PC-3 (cell line): ENCODE results near the gene SLFN5. TPM values are rescaled to one million over a fixed set of nuclear protein-coding genes. Genes with fewer than 3 reads are reported as not detected.

Experiments used
- ATAC-seq: fragments of 200-7000 bp; cut with Tn5 transposase; 2 replicates; pipeline ENCODE4 v1.9.1; 2020; ENCODE audit warnings: mild to moderate bottlenecking, moderate library complexity
- BruUV-seq: library from RNA; stranded (reverse); fragments of 400-500 nt; replicated peaks from 2 replicates; lab custom pipeline; 2021; lab: Mats Ljungman, UMichigan
- CTCF ChIA-PET: fragments of 300-600 bp; sonication (Branson Sonifier 250); formaldehyde crosslinking; loops from one replicate; lab custom pipeline; 2022; ENCODE audit warnings: antibody characterized with exemption; lab: Charles Lee
- POLR2A ChIA-PET: fragments of 300-600 bp; sonication (Branson Sonifier 250); formaldehyde crosslinking; loops from one replicate; lab custom pipeline; 2022; ENCODE audit warnings: antibody characterized with exemption; ENCODE audit not compliant: unreplicated experiment; lab: Charles Lee
- DNase-seq: peaks from one replicate; pipeline ENCODE4 v3.0.0-alpha.2; 2015
- H2AFZ ChIP-seq: fragments of 300-600 bp; sonication (generic); 2 replicates; pipeline ENCODE4 v1.6.0; 2016; ENCODE audit warnings: antibody characterized with exemption, low read length
- H3F3A ChIP-seq: fragments of 300-600 bp; sonication (generic); one replicate; pipeline ENCODE4 v1.6.0; 2017; ENCODE audit warnings: antibody characterized with exemption, low read length, control low read depth, mild to moderate bottlenecking; ENCODE audit not compliant: unreplicated experiment
- H3K27ac ChIP-seq: fragments of 300-600 bp; sonication (generic); 2 replicates; pipeline ENCODE4 v1.5.1; 2016; ENCODE audit warnings: mild to moderate bottlenecking, low read length
- H3K27me3 ChIP-seq: fragments of 300-600 bp; sonication (generic); 2 replicates; pipeline ENCODE4 v1.6.1; 2016; ENCODE audit warnings: low read length, mixed read lengths
- H3K36me3 ChIP-seq: fragments of 300-600 bp; sonication (generic); 2 replicates; pipeline ENCODE4 v1.6.1; 2016; ENCODE audit warnings: low read depth, mixed run types, low read length, mixed read lengths
- H3K4me1 ChIP-seq: fragments of 300-600 bp; sonication (generic); 2 replicates; pipeline ENCODE4 v1.5.1; 2016; ENCODE audit warnings: low read length; ENCODE audit not compliant: insufficient read depth
- H3K4me2 ChIP-seq: fragments of 300-600 bp; sonication (generic); 2 replicates; pipeline ENCODE4 v1.6.0; 2016; ENCODE audit warnings: low read length
- H3K4me3 ChIP-seq: fragments of 300-600 bp; sonication (generic); 2 replicates; pipeline ENCODE4 v1.5.1; 2016; ENCODE audit warnings: mild to moderate bottlenecking, low read length, mixed read lengths
- H3K79me2 ChIP-seq: fragments of 300-600 bp; sonication (generic); 2 replicates; pipeline ENCODE4 v1.6.1; 2017; ENCODE audit warnings: low read length, mixed read lengths
- H3K9ac ChIP-seq: fragments of 300-600 bp; sonication (generic); 2 replicates; pipeline ENCODE4 v1.6.0; 2016; ENCODE audit warnings: mild to moderate bottlenecking, low read length
- H3K9me2 ChIP-seq: fragments of 300-600 bp; sonication (generic); replicated peaks from 2 replicates; pipeline ENCODE4 v1.6.1; 2016; ENCODE audit warnings: mixed run types, low read length, mixed read lengths
- H3K9me3 ChIP-seq: fragments of 300-600 bp; sonication (generic); 2 replicates; pipeline ENCODE4 v1.6.1; 2016; ENCODE audit warnings: low read length, mixed read lengths
- H4K20me1 ChIP-seq: fragments of 300-600 bp; sonication (generic); 2 replicates; pipeline ENCODE4 v1.6.1; 2016; ENCODE audit warnings: low read length, mixed read lengths
- EZH2 ChIP-seq: fragments of 300-600 bp; sonication (generic); IDR thresholded peaks from one replicate; pipeline ENCODE4 v1.6.1; 2017; ENCODE audit warnings: antibody characterized with exemption, mild to moderate bottlenecking, low read length; ENCODE audit not compliant: unreplicated experiment
- EZH2phosphoT487 ChIP-seq: fragments of 300-600 bp; sonication (generic); IDR thresholded peaks from 2 replicates; pipeline ENCODE4 v1.6.1; 2018; ENCODE audit warnings: mild to moderate bottlenecking, antibody characterized with exemption, low read length, borderline replicate concordance
- intact Hi-C: fragments of 100-400 bp; cut with micrococcal nuclease; formaldehyde crosslinking; loops from 2 replicates; pipeline ENCODE4 v1.9.0; 2023
- total RNA-seq: library from RNA; depleted of rRNA; stranded (reverse); fragments of >200 nt; gene quantifications from 2 replicates; pipeline ENCODE4 v1.2.3, GENCODE V29; 2014
- TF ChIP-seq, protein P1 (sequence below): fragments of 300-600 bp; sonication (generic); conservative IDR thresholded peaks from 2 replicates; pipeline ENCODE4 v1.5.1; 2017; ENCODE audit warnings: antibody characterized with exemption, low read depth, mild to moderate bottlenecking, low read length

Gene SLFN5
- total RNA-seq, 1 experiment from 2014 or later, result 14.5 TPM

DNA sequence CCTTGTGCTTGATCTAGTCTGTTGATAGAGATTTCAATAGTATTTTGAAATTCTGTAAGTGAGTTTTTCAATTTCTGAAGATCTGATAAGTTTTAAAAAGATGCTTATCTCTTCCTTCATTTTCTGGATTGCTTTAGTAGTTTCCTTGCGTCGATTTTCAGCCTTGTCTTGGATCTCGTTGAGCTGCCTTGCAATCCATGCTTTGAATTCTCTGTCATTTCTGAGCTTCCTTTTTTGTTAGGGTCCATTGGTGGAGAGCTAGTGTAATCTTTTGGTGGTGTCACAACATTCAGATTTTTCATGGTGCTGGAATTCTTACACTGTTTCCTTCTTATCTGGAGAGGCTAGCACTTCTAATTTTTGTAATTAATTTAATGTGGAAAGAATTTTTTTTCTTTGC lies 69.5 kb downstream of the SLFN5 start:
- ATAC-seq, result no peak
- intact Hi-C loops, result loop anchor here (1.0 to 10.0 kb wide), 3 partner anchors 58 to 221 kb away; no protein-coding TSS in a partner anchor
- CTCF ChIA-PET, result no interaction called here

DNA sequence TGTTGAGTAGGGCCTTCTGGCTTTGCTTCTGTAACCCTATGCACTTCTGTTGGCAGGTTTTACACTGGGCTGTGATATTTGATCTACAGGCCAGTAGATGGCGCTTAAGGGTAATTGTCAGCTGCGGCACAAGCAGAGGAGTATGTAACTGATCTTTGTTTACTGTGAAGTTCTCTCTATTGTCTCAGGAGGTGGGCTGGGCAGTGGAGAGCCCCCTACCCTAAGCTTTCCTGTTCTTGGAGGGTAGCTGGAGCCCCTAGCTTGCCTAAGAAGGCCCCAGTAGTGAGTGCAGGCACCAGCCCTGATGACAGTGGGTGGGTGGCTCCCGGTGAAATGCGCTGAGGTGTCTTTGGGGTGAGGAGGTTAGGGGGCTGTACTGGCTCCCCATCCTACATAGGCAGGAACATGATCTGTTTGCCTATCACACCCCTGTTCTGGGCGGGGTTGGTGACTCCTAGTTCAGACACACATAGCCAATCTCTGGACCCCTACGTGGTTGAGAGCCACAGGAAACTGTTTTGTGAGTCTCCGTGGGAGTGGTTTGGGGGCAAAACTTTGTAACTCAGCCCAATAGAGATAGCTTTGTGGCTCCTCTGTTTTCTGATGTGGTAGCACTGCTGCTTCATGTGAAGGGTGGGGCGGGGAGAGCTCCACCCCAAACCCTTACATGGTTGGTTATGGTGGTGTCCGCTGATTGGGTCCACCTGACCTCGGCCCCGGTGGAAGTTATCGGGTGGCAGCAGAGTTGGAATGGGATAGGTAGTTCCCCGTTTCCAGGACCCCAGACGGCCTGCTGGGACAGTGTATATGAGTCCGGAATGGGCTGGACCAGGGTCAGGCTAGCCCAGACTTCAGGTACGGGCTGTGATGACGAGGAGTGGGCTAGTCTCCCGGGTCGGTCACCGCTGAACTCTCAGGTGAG lies 70.2 kb downstream of the SLFN5 start:
- ChIA-PET CTCF (no interaction called here), POLR2A (no interaction called here)
- ATAC-seq (peak; percentile 87), DNase-seq (peak; percentile 57)
- H3K36me3 ChIP-seq, result no peaks in the 10 kb centered on the region
- H3F3A ChIP-seq, result no peaks in the 10 kb centered on the region
- H3K4me2 ChIP-seq, result no peak overlapping the region
- H3K27ac ChIP-seq, result no peak overlapping the region
- H3K9ac ChIP-seq, result no peak overlapping the region
- no peaks in the 10 kb centered on the region for H4K20me1 ChIP-seq
- H3K79me2 ChIP-seq, result no peaks in the 10 kb centered on the region
- H3K4me1 ChIP-seq, result peaks cover 17% of the 10 kb centered on the region; the same call in 1 of the 2 replicates
- no peak for TF ChIP-seq EZH2phosphoT487
- TF ChIP-seq, protein P1, sequence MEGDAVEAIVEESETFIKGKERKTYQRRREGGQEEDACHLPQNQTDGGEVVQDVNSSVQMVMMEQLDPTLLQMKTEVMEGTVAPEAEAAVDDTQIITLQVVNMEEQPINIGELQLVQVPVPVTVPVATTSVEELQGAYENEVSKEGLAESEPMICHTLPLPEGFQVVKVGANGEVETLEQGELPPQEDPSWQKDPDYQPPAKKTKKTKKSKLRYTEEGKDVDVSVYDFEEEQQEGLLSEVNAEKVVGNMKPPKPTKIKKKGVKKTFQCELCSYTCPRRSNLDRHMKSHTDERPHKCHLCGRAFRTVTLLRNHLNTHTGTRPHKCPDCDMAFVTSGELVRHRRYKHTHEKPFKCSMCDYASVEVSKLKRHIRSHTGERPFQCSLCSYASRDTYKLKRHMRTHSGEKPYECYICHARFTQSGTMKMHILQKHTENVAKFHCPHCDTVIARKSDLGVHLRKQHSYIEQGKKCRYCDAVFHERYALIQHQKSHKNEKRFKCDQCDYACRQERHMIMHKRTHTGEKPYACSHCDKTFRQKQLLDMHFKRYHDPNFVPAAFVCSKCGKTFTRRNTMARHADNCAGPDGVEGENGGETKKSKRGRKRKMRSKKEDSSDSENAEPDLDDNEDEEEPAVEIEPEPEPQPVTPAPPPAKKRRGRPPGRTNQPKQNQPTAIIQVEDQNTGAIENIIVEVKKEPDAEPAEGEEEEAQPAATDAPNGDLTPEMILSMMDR, result peak; percentile 75
- H2AFZ ChIP-seq, result no peak overlapping the region
- intact Hi-C loops, result loop anchor here (1.0 to 10.0 kb wide), 3 partner anchors 58 to 220 kb away; no protein-coding TSS in a partner anchor
- H3K9me3 ChIP-seq, result no peaks in the 10 kb centered on the region
- H3K27me3 ChIP-seq, result no peaks in the 10 kb centered on the region
- no TSS peak for BruUV-seq
- H3K4me3 ChIP-seq, result no peak overlapping the region
- no peaks in the 10 kb centered on the region for H3K9me2 ChIP-seq

More for the DNA sequence above, 69.5 kb downstream of the SLFN5 start:
- Histone ChIP-seq H3K9me2 (no peaks in the 10 kb centered on the region), H3K79me2 (no peaks in the 10 kb centered on the region), H3K4me2 (no peak overlapping the region), H3K27me3 (no peaks in the 10 kb centered on the region), H3K9ac (no peak overlapping the region), H3K36me3 (no peaks in the 10 kb centered on the region), H4K20me1 (no peaks in the 10 kb centered on the region), H3K9me3 (no peaks in the 10 kb centered on the region), H3K4me1 (peaks cover 17% of the 10 kb centered on the region; the same call in 1 of the 2 replicates), H3K27ac (no peak overlapping the region), H3F3A (no peaks in the 10 kb centered on the region), H3K4me3 (no peak overlapping the region), H2AFZ (no peak overlapping the region)
- TF ChIP-seq, protein P1, result no peak
- no peak for TF ChIP-seq EZH2
- no peak for DNase-seq
- POLR2A ChIA-PET, result no interaction called here
- no TSS peak for BruUV-seq
